SK-N-SH treated with all-trans-retinoic acid at 6 μM for 48 hours (cell line): ENCODE data around the gene CDK1.

Experiments used
- ATAC-seq: fragments of 200-7000 bp; cut with Tn5 transposase; 3 replicates; pipeline ENCODE4 v1.9.1; 2020; ENCODE audit warnings: mild to moderate bottlenecking, moderate library complexity
- ARNTL ChIP-seq: fragments of 450-650 bp; formaldehyde crosslinking; IDR thresholded peaks from 2 replicates; pipeline ENCODE4 v1.5.0; 2020; ENCODE audit warnings: low read depth, mild to moderate bottlenecking, moderate library complexity, borderline replicate concordance
- BACH2 ChIP-seq: fragments of 250-450 bp; sonication (Bioruptor Pico); IDR thresholded peaks from 2 replicates; pipeline ENCODE4 v1.9.0; 2021; ENCODE audit warnings: mild to moderate bottlenecking, borderline replicate concordance
- ESRRG ChIP-seq: fragments of 250-450 bp; sonication (Bioruptor Pico); IDR thresholded peaks from 2 replicates; pipeline ENCODE4 v1.6.1; 2021; ENCODE audit warnings: mild to moderate bottlenecking
- GLIS3 ChIP-seq: fragments of 250-450 bp; sonication (Bioruptor Pico); IDR thresholded peaks from 2 replicates; pipeline ENCODE4 v1.5.0; 2020; ENCODE audit warnings: mild to moderate bottlenecking, moderate library complexity
- ISL1 ChIP-seq: fragments of 250-450 bp; sonication (Bioruptor Pico); IDR thresholded peaks from 2 replicates; pipeline ENCODE4 v2.1.2; 2022; ENCODE audit warnings: mild to moderate bottlenecking, moderate library complexity
- OSR1 ChIP-seq: fragments of 250-450 bp; sonication (Bioruptor Pico); IDR thresholded peaks from 2 replicates; pipeline ENCODE4 v1.8.0; 2022; ENCODE audit warnings: moderate library complexity, mild to moderate bottlenecking, inconsistent platforms
- POU6F1 ChIP-seq: fragments of 250-450 bp; sonication (Bioruptor Pico); IDR thresholded peaks from 2 replicates; pipeline ENCODE4 v1.8.0; 2021; ENCODE audit warnings: low read depth, mild to moderate bottlenecking, moderate library complexity, borderline replicate concordance
- PPARA ChIP-seq: fragments of 250-450 bp; sonication (Bioruptor Pico); IDR thresholded peaks from 2 replicates; pipeline ENCODE4 v1.5.0; 2020; ENCODE audit warnings: mild to moderate bottlenecking, borderline replicate concordance
- RARB ChIP-seq: fragments of 250-450 bp; sonication (Bioruptor Pico); IDR thresholded peaks from 2 replicates; pipeline ENCODE4 v1.8.0; 2021; ENCODE audit warnings: mild to moderate bottlenecking, moderate library complexity
- SNAI2 ChIP-seq: fragments of 250-450 bp; sonication (Bioruptor Pico); IDR thresholded peaks from 2 replicates; pipeline ENCODE4 v1.5.0; 2020; ENCODE audit warnings: mild to moderate bottlenecking, moderate library complexity
- TCF4 ChIP-seq: fragments of 250-450 bp; sonication (Bioruptor Pico); IDR thresholded peaks from 2 replicates; pipeline ENCODE4 v1.8.0; 2021; ENCODE audit warnings: mild to moderate bottlenecking, moderate library complexity, borderline replicate concordance
- TOX ChIP-seq: fragments of 250-450 bp; sonication (Bioruptor Pico); IDR thresholded peaks from 2 replicates; pipeline ENCODE4 v1.8.0; 2021; ENCODE audit warnings: mild to moderate bottlenecking, moderate library complexity, borderline replicate concordance
- ZC3H10 ChIP-seq: fragments of 250-450 bp; sonication (Bioruptor Pico); IDR thresholded peaks from 2 replicates; pipeline ENCODE4 v1.5.1; 2021; ENCODE audit warnings: mild to moderate bottlenecking, moderate library complexity
- ZFP3 ChIP-seq: fragments of 250-450 bp; sonication (Bioruptor Pico); IDR thresholded peaks from 2 replicates; pipeline ENCODE4 v1.5.0; 2020; ENCODE audit warnings: mild to moderate bottlenecking, moderate library complexity
- ZFP30 ChIP-seq: fragments of 450-650 bp; formaldehyde crosslinking; IDR thresholded peaks from 2 replicates; pipeline ENCODE4 v1.5.0; 2022; ENCODE audit warnings: mild to moderate bottlenecking, moderate library complexity
- ZNF565 ChIP-seq: fragments of 450-650 bp; formaldehyde crosslinking; conservative IDR thresholded peaks from 2 replicates; pipeline ENCODE4 v1.5.0; 2020; ENCODE audit warnings: low read depth, mild to moderate bottlenecking, moderate library complexity
- ZNF70 ChIP-seq: fragments of 450-650 bp; formaldehyde crosslinking; IDR thresholded peaks from 2 replicates; pipeline ENCODE4 v1.5.0; 2020; ENCODE audit warnings: mild to moderate bottlenecking, moderate library complexity
- ZNF8 ChIP-seq: fragments of 450-650 bp; formaldehyde crosslinking; IDR thresholded peaks from 2 replicates; pipeline ENCODE4 v1.5.0; 2020; ENCODE audit warnings: mild to moderate bottlenecking, moderate library complexity
- TF ChIP-seq, protein P1 (sequence below): fragments of 250-450 bp; sonication (Bioruptor Pico); IDR thresholded peaks from 2 replicates; pipeline ENCODE4 v1.5.1; 2020; ENCODE audit warnings: low read depth, mild to moderate bottlenecking, moderate library complexity
- TF ChIP-seq, protein P2 (sequence below): fragments of 250-450 bp; sonication (Bioruptor Pico); IDR thresholded peaks from 2 replicates; pipeline ENCODE4 v1.8.0; 2020; ENCODE audit warnings: mild to moderate bottlenecking, moderate library complexity, borderline replicate concordance
- TF ChIP-seq, protein P3 (sequence below): fragments of 250-450 bp; sonication (Bioruptor Pico); IDR thresholded peaks from 2 replicates; pipeline ENCODE4 v1.5.1; 2021; ENCODE audit warnings: mild to moderate bottlenecking, moderate library complexity
- TF ChIP-seq, protein P4 (sequence below): fragments of 250-450 bp; sonication (Bioruptor Pico); IDR thresholded peaks from 2 replicates; pipeline ENCODE4 v1.5.0; 2020; ENCODE audit warnings: mild to moderate bottlenecking, moderate library complexity

Gene CDK1

GRCh38 chr10:60803865-60804264, 25.6 kb downstream of the CDK1 start:
- TF ChIP-seq ZFP30 (no peak), TOX (CRISPR knock-in tag) (no peak), SNAI2 (CRISPR knock-in tag) (no peak), ARNTL (CRISPR knock-in tag) (no peak), RARB (CRISPR knock-in tag) (no peak), POU6F1 (CRISPR knock-in tag) (no peak), ZNF565 (CRISPR knock-in tag) (no peak), ZFP3 (CRISPR knock-in tag) (no peak), OSR1 (CRISPR knock-in tag) (no peak), ZNF8 (CRISPR knock-in tag) (no peak), TCF4 (CRISPR knock-in tag) (no peak), ZNF70 (CRISPR knock-in tag) (no peak), GLIS3 (CRISPR knock-in tag) (no peak), ISL1 (no peak), ZC3H10 (no peak), BACH2 (no peak)
- TF ChIP-seq, protein P1, sequence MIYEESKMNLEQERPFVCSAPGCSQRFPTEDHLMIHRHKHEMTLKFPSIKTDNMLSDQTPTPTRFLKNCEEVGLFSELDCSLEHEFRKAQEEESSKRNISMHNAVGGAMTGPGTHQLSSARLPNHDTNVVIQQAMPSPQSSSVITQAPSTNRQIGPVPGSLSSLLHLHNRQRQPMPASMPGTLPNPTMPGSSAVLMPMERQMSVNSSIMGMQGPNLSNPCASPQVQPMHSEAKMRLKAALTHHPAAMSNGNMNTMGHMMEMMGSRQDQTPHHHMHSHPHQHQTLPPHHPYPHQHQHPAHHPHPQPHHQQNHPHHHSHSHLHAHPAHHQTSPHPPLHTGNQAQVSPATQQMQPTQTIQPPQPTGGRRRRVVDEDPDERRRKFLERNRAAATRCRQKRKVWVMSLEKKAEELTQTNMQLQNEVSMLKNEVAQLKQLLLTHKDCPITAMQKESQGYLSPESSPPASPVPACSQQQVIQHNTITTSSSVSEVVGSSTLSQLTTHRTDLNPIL (CRISPR knock-in tag), result no peak
- TF ChIP-seq, protein P2, sequence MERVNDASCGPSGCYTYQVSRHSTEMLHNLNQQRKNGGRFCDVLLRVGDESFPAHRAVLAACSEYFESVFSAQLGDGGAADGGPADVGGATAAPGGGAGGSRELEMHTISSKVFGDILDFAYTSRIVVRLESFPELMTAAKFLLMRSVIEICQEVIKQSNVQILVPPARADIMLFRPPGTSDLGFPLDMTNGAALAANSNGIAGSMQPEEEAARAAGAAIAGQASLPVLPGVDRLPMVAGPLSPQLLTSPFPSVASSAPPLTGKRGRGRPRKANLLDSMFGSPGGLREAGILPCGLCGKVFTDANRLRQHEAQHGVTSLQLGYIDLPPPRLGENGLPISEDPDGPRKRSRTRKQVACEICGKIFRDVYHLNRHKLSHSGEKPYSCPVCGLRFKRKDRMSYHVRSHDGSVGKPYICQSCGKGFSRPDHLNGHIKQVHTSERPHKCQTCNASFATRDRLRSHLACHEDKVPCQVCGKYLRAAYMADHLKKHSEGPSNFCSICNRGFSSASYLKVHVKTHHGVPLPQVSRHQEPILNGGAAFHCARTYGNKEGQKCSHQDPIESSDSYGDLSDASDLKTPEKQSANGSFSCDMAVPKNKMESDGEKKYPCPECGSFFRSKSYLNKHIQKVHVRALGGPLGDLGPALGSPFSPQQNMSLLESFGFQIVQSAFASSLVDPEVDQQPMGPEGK (CRISPR knock-in tag), result no peak
- TF ChIP-seq, protein P3, sequence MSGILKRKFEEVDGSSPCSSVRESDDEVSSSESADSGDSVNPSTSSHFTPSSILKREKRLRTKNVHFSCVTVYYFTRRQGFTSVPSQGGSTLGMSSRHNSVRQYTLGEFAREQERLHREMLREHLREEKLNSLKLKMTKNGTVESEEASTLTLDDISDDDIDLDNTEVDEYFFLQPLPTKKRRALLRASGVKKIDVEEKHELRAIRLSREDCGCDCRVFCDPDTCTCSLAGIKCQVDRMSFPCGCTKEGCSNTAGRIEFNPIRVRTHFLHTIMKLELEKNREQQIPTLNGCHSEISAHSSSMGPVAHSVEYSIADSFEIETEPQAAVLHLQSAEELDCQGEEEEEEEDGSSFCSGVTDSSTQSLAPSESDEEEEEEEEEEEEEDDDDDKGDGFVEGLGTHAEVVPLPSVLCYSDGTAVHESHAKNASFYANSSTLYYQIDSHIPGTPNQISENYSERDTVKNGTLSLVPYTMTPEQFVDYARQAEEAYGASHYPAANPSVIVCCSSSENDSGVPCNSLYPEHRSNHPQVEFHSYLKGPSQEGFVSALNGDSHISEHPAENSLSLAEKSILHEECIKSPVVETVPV (CRISPR knock-in tag), result no peak
- TF ChIP-seq, protein P4, sequence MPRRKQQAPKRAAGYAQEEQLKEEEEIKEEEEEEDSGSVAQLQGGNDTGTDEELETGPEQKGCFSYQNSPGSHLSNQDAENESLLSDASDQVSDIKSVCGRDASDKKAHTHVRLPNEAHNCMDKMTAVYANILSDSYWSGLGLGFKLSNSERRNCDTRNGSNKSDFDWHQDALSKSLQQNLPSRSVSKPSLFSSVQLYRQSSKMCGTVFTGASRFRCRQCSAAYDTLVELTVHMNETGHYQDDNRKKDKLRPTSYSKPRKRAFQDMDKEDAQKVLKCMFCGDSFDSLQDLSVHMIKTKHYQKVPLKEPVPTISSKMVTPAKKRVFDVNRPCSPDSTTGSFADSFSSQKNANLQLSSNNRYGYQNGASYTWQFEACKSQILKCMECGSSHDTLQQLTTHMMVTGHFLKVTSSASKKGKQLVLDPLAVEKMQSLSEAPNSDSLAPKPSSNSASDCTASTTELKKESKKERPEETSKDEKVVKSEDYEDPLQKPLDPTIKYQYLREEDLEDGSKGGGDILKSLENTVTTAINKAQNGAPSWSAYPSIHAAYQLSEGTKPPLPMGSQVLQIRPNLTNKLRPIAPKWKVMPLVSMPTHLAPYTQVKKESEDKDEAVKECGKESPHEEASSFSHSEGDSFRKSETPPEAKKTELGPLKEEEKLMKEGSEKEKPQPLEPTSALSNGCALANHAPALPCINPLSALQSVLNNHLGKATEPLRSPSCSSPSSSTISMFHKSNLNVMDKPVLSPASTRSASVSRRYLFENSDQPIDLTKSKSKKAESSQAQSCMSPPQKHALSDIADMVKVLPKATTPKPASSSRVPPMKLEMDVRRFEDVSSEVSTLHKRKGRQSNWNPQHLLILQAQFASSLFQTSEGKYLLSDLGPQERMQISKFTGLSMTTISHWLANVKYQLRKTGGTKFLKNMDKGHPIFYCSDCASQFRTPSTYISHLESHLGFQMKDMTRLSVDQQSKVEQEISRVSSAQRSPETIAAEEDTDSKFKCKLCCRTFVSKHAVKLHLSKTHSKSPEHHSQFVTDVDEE (CRISPR knock-in tag), result no peak
- ATAC-seq, result no peak

GRCh38 chr10:60806921-60807320, 28.6 kb downstream of the CDK1 start:
- no peak for TF ChIP-seq PPARA (CRISPR knock-in tag)
- no peak for TF ChIP-seq ESRRG (CRISPR knock-in tag)

GRCh38 chr10:60807499-60807898, 29.2 kb downstream of the CDK1 start:
- TF ChIP-seq ZNF565 (CRISPR knock-in tag), result no peak
- TF ChIP-seq SNAI2 (CRISPR knock-in tag), result no peak
- TF ChIP-seq, all 23 proteins: peak for 0
- ATAC-seq, result no peak

More at GRCh38 chr10:60806921-60807320, 28.6 kb downstream of the CDK1 start:
- no peak for ATAC-seq
